H1 (cell line): ENCODE measurements around the gene IDH3A. TPM values are rescaled to one million over a fixed set of nuclear protein-coding genes. Genes with fewer than 3 reads are reported as not detected.
A peak's percentile ranks its signal among the peaks of the same experiment; 100 is the strongest.

Experiments used
- CTCF ChIA-PET: fragments of 300-600 bp; sonication (Branson Sonifier 250); formaldehyde crosslinking; loops from one replicate; lab custom pipeline; 2021; ENCODE audit not compliant: partially characterized antibody; lab: Charles Lee
- POLR2A ChIA-PET: fragments of 300-600 bp; sonication (Branson Sonifier 250); formaldehyde crosslinking; loops from one replicate; lab custom pipeline; 2021; ENCODE audit warnings: inconsistent platforms; ENCODE audit not compliant: partially characterized antibody; lab: Charles Lee
- DNase-seq, 2 experiments: peaks; one replicate each; pipeline versions ENCODE4 v3.0.0 to v3.0.0-alpha.2; 2010 to 2022; ENCODE audit warnings: low spot score in 2 of 2, low read depth in 1 of 2, mixed read lengths in 1 of 2
- FAIRE-seq: peaks from 2 replicates; lab custom pipeline; 2011; peaks lifted over from hg19 to GRCh38; lab: Jason Lieb, UNC
- H2AFZ ChIP-seq: 2 replicates; pipeline ENCODE4 v1.8.1; 2012; ENCODE audit warnings: low read length, inconsistent platforms
- H2AK5ac ChIP-seq: 2 replicates; pipeline ENCODE4 v1.6.1; 2013; ENCODE audit warnings: low read depth, low read length
- H2BK120ac ChIP-seq: replicated peaks from 2 replicates; pipeline ENCODE3; 2013; ENCODE audit warnings: low read depth, low read length, inconsistent platforms
- H2BK12ac ChIP-seq: 2 replicates; pipeline ENCODE4 v1.6.1; 2013; ENCODE audit warnings: low read depth, low read length
- H2BK15ac ChIP-seq: 2 replicates; pipeline ENCODE4 v1.6.1; 2013; ENCODE audit warnings: low read length
- H2BK20ac ChIP-seq: 2 replicates; pipeline ENCODE4 v1.6.1; 2013; ENCODE audit warnings: low read length
- H2BK5ac ChIP-seq: 2 replicates; pipeline ENCODE4 v1.6.1; 2013; ENCODE audit warnings: low read depth, low read length
- H3K14ac ChIP-seq: 2 replicates; pipeline ENCODE4 v1.6.1; 2013; ENCODE audit warnings: inconsistent platforms; ENCODE audit not compliant: insufficient read length
- H3K18ac ChIP-seq: 2 replicates; pipeline ENCODE4 v1.6.1; 2013; ENCODE audit warnings: low read length; ENCODE audit errors: extremely low read depth
- H3K23ac ChIP-seq: 2 replicates; pipeline ENCODE4 v1.6.1; 2013; ENCODE audit warnings: inconsistent platforms; ENCODE audit not compliant: insufficient read length
- H3K23me2 ChIP-seq: 2 replicates; pipeline ENCODE4 v1.6.1; 2013; ENCODE audit warnings: low read depth, low read length
- H3K27ac ChIP-seq: 2 replicates; pipeline ENCODE4 v1.6.1; 2011; ENCODE audit warnings: low read depth, low read length, inconsistent platforms
- H3K27me3 ChIP-seq, 4 experiments: replicated peaks in 1 of 4; 1 replicate in 1 of 4; 2 replicates in 3 of 4; pipeline versions ENCODE4 v1.6.1 to v1.8.1; 2011 to 2013; ENCODE audit warnings: low read length in 3 of 4, mild to moderate bottlenecking in 3 of 4, inconsistent platforms in 2 of 4, mixed read lengths in 2 of 4, moderate library complexity in 1 of 4; ENCODE audit not compliant: control insufficient read depth in 3 of 4, insufficient read depth in 3 of 4; ENCODE audit errors: extremely low read depth in 1 of 4
- H3K36me3 ChIP-seq, 4 experiments: 2 replicates each; pipeline versions ENCODE4 v1.6.1 to v1.8.1; 2011 to 2013; ENCODE audit warnings: mild to moderate bottlenecking in 4 of 4, low read length in 3 of 4, moderate library complexity in 2 of 4, control low read depth in 1 of 4, inconsistent platforms in 1 of 4; ENCODE audit not compliant: insufficient read depth in 4 of 4, control insufficient read depth in 2 of 4
- H3K4ac ChIP-seq: replicated peaks from 2 replicates; pipeline ENCODE3; 2013; ENCODE audit warnings: low read length, low read depth, mixed read lengths, inconsistent platforms; ENCODE audit not compliant: insufficient read length
- H3K4me1 ChIP-seq, 4 experiments: replicated peaks in 1 of 4; 1 replicate in 1 of 4; 2 replicates in 3 of 4; pipeline versions ENCODE4 v1.6.1 to v1.8.1; 2011 to 2013; ENCODE audit warnings: low read length in 3 of 4, inconsistent platforms in 2 of 4, mixed read lengths in 1 of 4; ENCODE audit not compliant: insufficient read depth in 4 of 4, control insufficient read depth in 3 of 4
- H3K4me2 ChIP-seq, 2 experiments: 2 replicates each; pipeline versions ENCODE4 v1.6.1 to v1.8.1; 2011 to 2013; ENCODE audit warnings: low read depth in 2 of 2, low read length in 2 of 2, control low read depth in 1 of 2, inconsistent platforms in 1 of 2, mild to moderate bottlenecking in 1 of 2; ENCODE audit not compliant: insufficient read depth in 1 of 2
- H3K4me3 ChIP-seq, 4 experiments: fragments of 200-600, 300-600 bp in 1 of 4; sonication (generic), shearing (Covaris generic), sonication (Bioruptor Twin) in 1 of 4; 2 replicates each; pipeline versions ENCODE4 v1.5.1 to v1.8.1; 2011 to 2016; ENCODE audit warnings: low read length in 4 of 4, low read depth in 3 of 4, control low read depth in 2 of 4, inconsistent platforms in 2 of 4, mild to moderate bottlenecking in 2 of 4, mixed read lengths in 1 of 4, moderate library complexity in 1 of 4; ENCODE audit not compliant: insufficient read depth in 2 of 4; ENCODE audit errors: extremely low read depth in 1 of 4
- H3K56ac ChIP-seq: replicated peaks from 2 replicates; pipeline ENCODE3; 2013; ENCODE audit warnings: low read depth, mild to moderate bottlenecking, mixed read lengths, low read length, inconsistent platforms; ENCODE audit not compliant: insufficient read length
- H3K79me1 ChIP-seq: 2 replicates; pipeline ENCODE4 v1.6.1; 2013; ENCODE audit warnings: low read depth, low read length, control low read depth
- H3K79me2 ChIP-seq, 2 experiments: 2 replicates each; pipeline versions ENCODE4 v1.6.1 to v1.8.1; 2012 to 2013; ENCODE audit warnings: low read length in 2 of 2, mild to moderate bottlenecking in 2 of 2, inconsistent platforms in 1 of 2; ENCODE audit not compliant: insufficient read depth in 2 of 2, control insufficient read depth in 1 of 2
- H3K9ac ChIP-seq, 4 experiments: replicated peaks in 1 of 4; 1 replicate in 1 of 4; 2 replicates in 3 of 4; pipeline versions ENCODE4 v1.6.1 to v1.8.1; 2011 to 2013; ENCODE audit warnings: low read depth in 3 of 4, low read length in 3 of 4, control low read depth in 2 of 4, mild to moderate bottlenecking in 2 of 4, moderate library complexity in 2 of 4, inconsistent platforms in 1 of 4; ENCODE audit errors: extremely low read depth in 1 of 4
- H3K9me3 ChIP-seq, 2 experiments: 2 replicates each; pipeline versions ENCODE4 v1.6.1 to v1.8.1; 2012 to 2013; ENCODE audit warnings: mild to moderate bottlenecking in 2 of 2, moderate library complexity in 2 of 2, control low read depth in 1 of 2, inconsistent platforms in 1 of 2, low read depth in 1 of 2, low read length in 1 of 2, mixed read lengths in 1 of 2; ENCODE audit not compliant: insufficient read depth in 2 of 2
- H4K20me1 ChIP-seq, 2 experiments: replicated peaks in 1 of 2; 2 replicates each; pipeline versions ENCODE3 to v1.8.1; 2011 to 2013; ENCODE audit warnings: inconsistent platforms in 2 of 2, low read length in 2 of 2, mild to moderate bottlenecking in 1 of 2; ENCODE audit not compliant: insufficient read depth in 2 of 2, control insufficient read depth in 1 of 2
- H4K5ac ChIP-seq: 2 replicates; pipeline ENCODE4 v1.6.1; 2013; ENCODE audit warnings: low read length, low read depth, mixed read lengths, inconsistent platforms; ENCODE audit not compliant: insufficient read length
- H4K8ac ChIP-seq: 2 replicates; pipeline ENCODE4 v1.8.0; 2013; ENCODE audit warnings: mild to moderate bottlenecking, moderate library complexity, low read length, inconsistent platforms; ENCODE audit not compliant: insufficient read depth; ENCODE audit errors: extremely low read depth
- H4K91ac ChIP-seq: replicated peaks from 2 replicates; pipeline ENCODE3; 2013; ENCODE audit warnings: low read length, mixed read lengths, inconsistent platforms; ENCODE audit not compliant: insufficient read length
- CEBPB ChIP-seq: IDR thresholded peaks from 2 replicates; pipeline ENCODE4 v1.6.1; 2012; ENCODE audit warnings: low read depth, low read length
- CREB1 ChIP-seq: IDR thresholded peaks from 2 replicates; pipeline ENCODE4 v1.6.1; 2012; ENCODE audit warnings: inconsistent platforms
- WGBS, 2 experiments: shearing (Covaris generic) in 1 of 2; methylation state at CpG; one replicate each; pipeline versions ENCODE4 v1.1.6 to v1.1.7; 2013 to 2015; ENCODE audit warnings: low lambda C conversion rate in 2 of 2, mixed read lengths in 2 of 2, inconsistent platforms in 1 of 2, low coverage in 1 of 2, missing lambda C conversion rate in 1 of 2; ENCODE audit not compliant: insufficient replicate concordance in 2 of 2, insufficient coverage in 1 of 2, insufficient read length in 1 of 2; ENCODE audit errors: extremely low coverage in 1 of 2, missing lambda C conversion rate in 1 of 2; 5-methylcytosine and 5-hydroxymethylcytosine counted together
- polyA plus RNA-seq, 7 experiments: library from polyadenylated mRNA; depleted of rRNA in 3 of 7; stranded (reverse) in 5 of 7; unstranded in 2 of 7; fragments of >200 nt in 5 of 7; fragments of 200-250 nt in 2 of 7; gene quantifications; 1 replicate in 5 of 7; 2 replicates in 1 of 7; 4 replicates in 1 of 7; pipeline versions ENCODE4 v1.2.1 to v1.2.3, GENCODE V29; 2011 to 2013; ENCODE audit warnings: missing spikeins in 2 of 7, mixed read lengths in 2 of 7
- total RNA-seq: library from RNA; stranded (reverse); fragmentation: NEBNext Ultra II Directional; extraction: Animal tissue kit (Norgen Biotek cat#: 25700); gene quantifications from 2 replicates; pipeline ENCODE4 v1.2.1, GENCODE V29; 2021

Gene IDH3A
- total and polyA plus RNA-seq, 2 of the 8 experiments (the other 6 are each of a cell fraction or from before 2014, with no cell fraction given) = 23.4 to 36.8 TPM

DNA sequence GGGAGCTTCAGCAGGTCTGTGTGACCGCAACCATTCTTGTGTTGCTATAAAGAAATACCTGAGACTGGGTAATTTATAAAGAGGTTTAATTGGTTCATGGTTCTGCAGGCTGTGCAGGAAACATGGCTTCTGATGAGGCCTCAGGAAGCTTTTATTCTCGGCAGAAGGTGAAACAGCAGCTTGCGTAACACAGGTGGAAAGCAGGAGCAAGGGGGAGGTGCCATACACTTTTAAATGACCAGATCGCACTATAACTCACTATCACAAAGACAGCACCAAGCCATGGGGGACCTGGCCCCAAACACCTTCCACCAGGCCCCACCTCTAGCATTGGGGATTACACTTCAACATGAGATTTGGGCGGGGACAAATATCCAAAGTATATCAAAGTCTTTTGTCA, 9.6 kb upstream of the IDH3A start:
- Histone ChIP-seq H3K18ac (no peak overlapping the region), H2AFZ (no peak overlapping the region), H3K23me2 (no peaks in the 10 kb centered on the region), H3K9ac (no peak overlapping the region), H3K4me2 (no peak overlapping the region), H3K36me3 (no peaks in the 10 kb centered on the region), H4K91ac (no peak overlapping the region), H3K79me2 (no peaks in the 10 kb centered on the region), H4K5ac (no peak overlapping the region), H2BK120ac (no peak overlapping the region), H2BK20ac (no peak overlapping the region), H3K4me3 (no peak overlapping the region), H3K9me3 (no peaks in the 10 kb centered on the region), H3K4ac (no peak overlapping the region), H2AK5ac (no peak overlapping the region), H2BK5ac (no peak overlapping the region), H4K20me1 (no peaks in the 10 kb centered on the region), H4K8ac (no peak overlapping the region), H3K27ac (no peak overlapping the region), H2BK15ac (no peak overlapping the region), H3K4me1 (no peaks in the 10 kb centered on the region), H3K14ac (no peak overlapping the region), H3K56ac (no peak overlapping the region), H3K27me3 (no peaks in the 10 kb centered on the region), H3K23ac (no peak overlapping the region), H3K79me1 (no peaks in the 10 kb centered on the region), H2BK12ac (no peak overlapping the region)
- FAIRE-seq = no peak
- POLR2A ChIA-PET = interaction anchor here (0.6 to 1.4 kb wide), 5 partner anchors 8 to 21 kb away, joined by 3 to 4 read pairs (median 3); partner anchors contain the start of gene IDH3A
- WGBS, 2 experiments = 81% methylated on average over 5 of the region's 5 CpGs; no CpG with 5 or more reads in 1 of the 2 experiments
- CTCF ChIA-PET = interaction anchor here (0.7 to 2.9 kb wide), 9 partner anchors 8 to 173 kb away, joined by 3 to 17 read pairs (median 4); partner anchors contain the start of gene IDH3A
- DNase-seq = no peak
- TF ChIP-seq CEBPB (peak; percentile 59; the same call in 1 of the 2 replicates), CREB1 (no peak)
